HG03342 (cell line): ENCODE results near the gene FAM174C.

Experiments
- ATAC-seq: cut with Tn5 transposase; IDR thresholded peaks from one replicate; pipeline ENCODE4 v1.9.1; 2021; ENCODE audit warnings: mild to moderate bottlenecking, moderate library complexity; ENCODE audit not compliant: unreplicated experiment

Gene FAM174C

GRCh38 chr19:1284979-1285736, 9.8 kb downstream of the FAM174C start:
- no peak for ATAC-seq

DNA sequence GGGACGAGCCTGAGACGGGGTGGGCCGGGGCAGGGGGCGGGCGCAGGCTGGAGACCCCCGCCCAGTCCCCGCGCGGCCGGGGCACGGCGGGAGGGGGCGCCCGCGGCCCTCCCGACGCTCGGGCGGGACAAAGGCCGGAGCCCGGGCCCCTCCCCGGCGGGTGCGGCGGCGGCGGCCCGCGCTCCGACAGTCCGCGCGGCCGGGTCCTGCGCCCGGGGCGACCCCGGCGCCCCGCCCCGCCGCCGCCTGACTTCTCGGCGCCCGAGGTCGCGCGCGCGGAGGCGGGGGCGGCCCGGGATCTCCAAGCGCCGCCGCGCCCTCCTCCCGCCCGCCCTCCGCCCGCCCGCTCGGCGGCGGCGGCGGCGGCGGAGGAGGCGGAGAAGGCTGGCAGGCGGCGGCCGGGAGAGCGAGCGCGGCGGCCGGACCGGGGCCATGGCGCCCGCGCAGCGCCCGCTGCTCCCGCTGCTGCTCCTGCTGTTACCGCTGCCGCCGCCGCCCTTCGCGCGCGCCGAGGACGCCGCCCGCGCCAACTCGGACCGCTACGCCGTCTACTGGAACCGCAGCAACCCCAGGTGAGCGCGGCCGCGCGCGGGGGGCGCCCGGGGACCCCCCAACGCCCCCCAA, 10.5 kb downstream of the FAM174C start, which contains the start of gene EFNA2:
EFNA2 (plus strand) TSS at position 137 of the 624 bp plus-strand sequence; CDS start at position 433, 296 bp downstream.
- ATAC-seq, result no peak

GRCh38 chr19:1286487-1287353, 11.4 kb downstream of the FAM174C start:
- no peak for ATAC-seq

GRCh38 chr19:1287354-1288225, 12.3 kb downstream of the FAM174C start:
- no peak for ATAC-seq

GRCh38 chr19:1288226-1288612, 12.9 kb downstream of the FAM174C start:
- no peak for ATAC-seq

DNA sequence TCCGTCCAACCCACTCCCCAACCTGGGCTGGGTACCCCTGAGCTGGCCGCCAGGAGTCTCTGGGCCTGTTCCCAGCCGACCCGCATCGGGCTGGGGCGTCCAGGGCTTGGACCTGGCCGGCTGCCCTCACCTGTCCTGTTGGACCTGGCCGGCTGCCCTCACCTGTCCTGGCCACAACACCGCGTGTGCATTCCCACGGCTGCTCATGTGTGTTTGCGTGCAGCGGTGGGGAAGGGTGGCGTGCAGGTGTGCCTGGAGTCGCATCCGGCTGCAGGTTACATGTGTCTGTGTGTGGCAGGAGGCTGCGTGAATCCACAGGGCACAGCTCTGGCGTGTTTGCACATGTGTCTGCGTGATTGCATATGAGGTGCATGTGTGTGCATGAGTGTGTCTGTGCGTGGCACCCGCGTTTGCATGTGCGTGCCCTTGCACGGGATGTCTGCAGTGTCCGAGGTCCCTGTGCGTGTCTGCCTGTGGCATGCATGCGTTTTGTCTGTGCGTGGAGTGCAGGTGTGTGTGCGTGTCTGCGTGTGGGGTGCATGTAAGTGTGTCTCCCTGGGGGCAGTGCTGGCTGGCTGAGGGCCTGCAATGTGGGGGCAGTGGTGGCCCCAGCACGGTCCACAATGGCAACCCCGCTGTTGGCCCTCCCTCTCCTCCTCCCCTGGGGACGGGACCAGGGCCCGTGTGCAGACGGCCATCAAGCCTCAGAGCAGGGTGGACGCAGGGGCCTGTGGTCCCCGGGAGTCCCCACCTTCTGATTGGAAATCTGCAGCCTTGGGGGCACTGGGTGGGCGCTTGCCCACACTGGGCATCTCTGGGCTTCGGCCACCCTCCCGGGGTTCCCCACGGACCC, 13.7 kb downstream of the FAM174C start:
- ATAC-seq, result no peak

DNA sequence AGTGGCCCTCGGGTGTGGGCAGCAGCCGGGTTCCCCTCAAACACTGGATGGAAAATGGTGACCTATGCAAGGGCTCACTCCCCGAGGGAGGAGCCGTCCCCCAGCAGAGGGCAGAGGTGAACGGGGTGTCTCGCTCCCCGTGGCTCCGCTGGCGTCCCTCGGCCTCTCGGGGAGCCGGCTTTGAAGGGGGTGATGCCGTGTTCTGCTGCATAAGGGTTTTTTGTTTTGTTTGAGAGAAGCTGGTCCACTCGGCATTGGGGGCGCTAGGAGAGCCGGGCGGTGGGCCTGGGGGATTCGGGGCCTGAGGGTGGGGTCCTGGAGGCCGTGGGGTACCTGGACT, 14.3 kb downstream of the FAM174C start:
- ATAC-seq, result no peak

DNA sequence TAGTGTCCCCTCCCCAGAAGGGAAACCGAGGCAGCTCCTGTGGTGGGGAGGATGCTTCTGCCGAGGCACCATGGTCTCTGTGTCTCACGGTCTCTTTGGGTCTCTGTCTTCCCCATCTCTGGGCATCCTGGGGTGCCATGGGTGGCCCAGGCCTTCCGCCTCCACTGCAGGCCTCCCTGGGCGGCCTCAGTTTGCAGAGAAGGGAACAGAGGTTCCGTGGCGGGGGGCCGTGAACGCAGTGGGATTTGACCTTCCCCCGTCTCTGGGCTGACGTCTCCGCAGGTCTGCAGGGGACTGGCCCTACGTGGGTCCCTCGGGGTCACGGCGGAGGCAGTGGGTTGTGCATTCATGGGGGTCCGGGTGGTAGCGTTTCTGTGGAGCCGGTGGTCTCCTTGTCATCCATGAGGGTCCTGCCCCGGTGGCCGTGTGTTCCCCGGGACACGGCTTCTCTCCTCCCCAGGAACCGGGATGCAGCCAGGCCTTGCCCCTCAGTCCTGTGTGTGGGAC, 14.9 kb downstream of the FAM174C start:
- no peak for ATAC-seq

DNA sequence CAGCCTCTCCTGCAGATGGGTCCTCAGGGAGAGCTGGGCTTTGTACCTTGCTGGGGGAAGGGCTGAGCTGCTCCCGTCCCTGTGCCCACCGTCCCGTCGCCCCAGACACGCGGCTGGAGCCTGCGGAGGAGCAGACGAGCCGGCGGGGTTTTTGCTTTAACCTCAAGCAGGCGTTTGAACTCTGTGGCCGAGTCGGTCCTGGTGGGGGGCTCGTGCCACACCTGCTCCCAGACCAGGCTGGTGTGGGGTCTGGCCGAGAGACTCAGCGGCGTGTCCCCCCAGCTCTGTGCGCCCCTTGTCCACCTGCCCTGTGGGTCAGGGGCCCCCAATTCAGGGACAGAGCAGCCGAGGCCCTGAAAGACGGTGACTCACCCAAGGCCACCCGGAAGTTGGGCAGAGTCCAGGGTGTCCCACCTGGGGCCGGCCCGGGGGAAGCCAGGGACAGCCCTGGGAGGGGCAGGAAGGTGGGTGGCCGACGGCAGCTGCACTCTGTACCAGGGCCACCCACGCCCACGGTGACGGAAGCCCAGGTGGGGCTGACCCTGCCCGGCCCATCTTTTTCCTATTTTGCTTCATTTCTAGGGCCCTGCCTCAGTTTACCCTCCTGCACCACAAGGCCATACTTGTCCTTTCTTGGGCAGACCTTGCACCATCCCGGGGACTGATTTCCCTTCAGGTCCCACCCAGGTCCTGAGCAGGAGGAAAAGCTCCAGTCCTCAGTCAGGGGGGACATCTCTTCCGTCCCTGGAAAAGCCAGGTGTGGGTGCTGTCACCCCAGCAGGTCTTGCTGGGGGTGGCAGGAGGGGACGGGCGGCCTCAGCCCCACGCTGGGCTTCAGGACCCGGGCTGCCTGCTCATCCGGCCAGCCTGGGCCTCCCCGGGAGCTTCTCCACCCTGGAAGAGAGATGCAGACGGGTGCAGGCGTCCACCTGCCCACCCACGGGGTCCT, 15.6 kb downstream of the FAM174C start:
- ATAC-seq, result no peak

DNA sequence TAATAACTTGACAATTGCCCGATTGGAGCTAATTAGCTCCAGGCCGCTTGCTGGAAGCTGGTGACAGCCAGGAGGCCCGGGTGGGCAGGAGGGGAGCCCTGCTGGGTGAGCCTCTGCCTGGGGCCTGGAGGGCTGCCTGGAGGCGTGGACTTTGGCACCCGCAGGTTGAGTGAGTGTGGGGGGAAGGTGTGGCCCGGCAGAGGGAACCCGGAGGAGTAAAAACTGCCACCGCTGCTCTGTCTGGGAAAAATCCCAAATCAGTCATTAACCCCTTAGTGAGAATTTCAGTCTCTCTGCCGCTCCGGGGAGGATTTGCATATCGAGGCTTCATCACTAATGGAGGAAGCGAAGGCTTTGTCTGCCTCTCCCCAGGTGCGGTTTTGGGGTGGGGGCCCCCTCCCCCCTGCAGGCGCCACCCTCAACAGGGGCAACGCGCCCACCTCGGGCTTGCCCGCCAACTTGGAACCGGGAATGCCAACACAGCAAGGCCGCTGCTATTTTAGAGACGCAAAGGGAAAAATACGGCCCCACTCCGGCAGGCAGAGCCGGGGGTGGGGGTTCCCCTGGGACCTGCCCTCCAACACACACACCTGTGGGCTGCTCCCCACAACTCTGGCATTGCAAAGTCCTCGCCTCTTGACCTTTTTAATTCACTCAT, 16.6 kb downstream of the FAM174C start:
- no peak for ATAC-seq

- ATAC-seq, result no peak
These were observed 17.3 kb downstream of the FAM174C start for GRCh38 chr19:1292419-1293151.

DNA sequence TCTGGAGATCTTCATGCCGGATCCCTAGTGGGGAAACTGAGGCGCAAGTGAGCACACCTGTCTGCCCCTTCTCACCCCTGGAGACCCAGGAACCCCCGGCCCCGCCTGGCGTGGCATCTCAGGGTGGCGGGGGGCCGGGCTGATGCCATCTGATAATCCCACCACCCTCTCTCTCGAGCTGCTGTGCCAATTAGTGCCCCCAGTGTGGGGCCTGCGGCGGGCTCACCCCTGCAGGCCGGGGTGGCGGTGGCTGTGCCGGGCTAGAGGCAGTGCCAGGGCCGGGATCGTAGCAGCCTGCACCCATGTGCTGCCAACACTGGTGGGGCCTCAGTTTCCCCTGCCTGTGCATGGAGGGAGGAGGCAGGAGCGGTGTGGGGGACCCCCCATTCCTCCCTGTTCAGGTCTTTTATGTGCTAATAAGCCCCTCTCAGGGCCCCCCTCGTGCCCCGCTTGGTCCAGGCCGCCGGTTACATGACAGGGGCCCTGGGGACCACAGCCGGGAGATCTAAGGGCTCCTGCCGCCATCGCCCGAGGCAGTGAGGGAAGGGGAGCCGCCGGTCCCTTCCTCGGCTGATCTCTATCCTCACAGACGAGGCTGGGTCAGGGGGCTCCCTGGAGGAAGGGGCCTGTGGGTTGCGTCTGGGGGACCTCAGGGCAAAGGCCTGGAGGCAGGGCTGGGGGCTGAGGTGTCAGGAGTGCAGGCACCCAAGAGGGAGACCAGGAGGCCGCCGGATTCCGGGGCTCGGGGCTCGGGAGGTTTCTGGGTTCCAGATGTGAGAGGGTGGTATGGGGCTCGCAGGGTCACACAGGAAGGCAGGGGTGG, 18.7 kb downstream of the FAM174C start:
- ATAC-seq, result no peak

- ATAC-seq, result no peak
These were observed 19.4 kb downstream of the FAM174C start for GRCh38 chr19:1294688-1295087.

DNA sequence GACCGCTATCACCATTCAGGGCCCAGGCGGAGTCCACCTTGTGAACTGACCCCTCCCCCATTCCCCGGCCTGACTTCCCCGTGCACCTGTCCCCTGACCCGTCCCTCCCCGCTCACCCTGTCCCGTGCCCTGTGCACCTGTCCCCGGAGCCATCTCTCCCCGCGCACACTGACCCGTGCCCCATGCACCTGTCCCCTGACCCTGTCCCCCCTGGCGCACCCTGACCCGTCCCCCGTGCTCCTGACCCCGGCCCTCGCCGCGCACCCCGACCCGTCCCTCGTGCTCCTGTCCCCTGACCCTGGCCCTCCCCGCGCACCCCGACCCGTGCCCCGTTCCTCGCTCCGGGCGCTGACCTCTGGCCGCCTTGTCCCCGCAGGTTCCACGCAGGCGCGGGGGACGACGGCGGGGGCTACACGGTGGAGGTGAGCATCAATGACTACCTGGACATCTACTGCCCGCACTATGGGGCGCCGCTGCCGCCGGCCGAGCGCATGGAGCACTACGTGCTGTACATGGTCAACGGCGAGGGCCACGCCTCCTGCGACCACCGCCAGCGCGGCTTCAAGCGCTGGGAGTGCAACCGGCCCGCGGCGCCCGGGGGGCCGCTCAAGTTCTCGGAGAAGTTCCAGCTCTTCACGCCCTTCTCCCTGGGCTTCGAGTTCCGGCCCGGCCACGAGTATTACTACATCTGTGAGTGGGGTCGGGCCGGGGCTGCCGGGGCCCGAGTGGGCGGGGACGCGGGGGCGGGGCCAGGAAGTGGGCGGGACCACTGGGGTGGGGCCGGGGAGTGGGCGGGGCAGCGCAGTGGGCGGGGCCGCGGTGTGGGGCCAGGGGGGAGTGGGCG, 20.1 kb downstream of the FAM174C start:
- ATAC-seq, result no peak

- no peak for ATAC-seq
These were observed 20.7 kb downstream of the FAM174C start for GRCh38 chr19:1296078-1296477.
